GM18520 (cell line): Measurements from ENCODE around the gene ASB18.
"Not testable (repeated sequence)": the region's sequence is repeated elsewhere in the genome, so short reads cannot be mapped to it uniquely, and the experiment has no call there.

Source experiments
- ATAC-seq: cut with Tn5 transposase; IDR thresholded peaks from one replicate; pipeline ENCODE4 v1.9.1; 2021; ENCODE audit not compliant: unreplicated experiment

Gene ASB18

DNA sequence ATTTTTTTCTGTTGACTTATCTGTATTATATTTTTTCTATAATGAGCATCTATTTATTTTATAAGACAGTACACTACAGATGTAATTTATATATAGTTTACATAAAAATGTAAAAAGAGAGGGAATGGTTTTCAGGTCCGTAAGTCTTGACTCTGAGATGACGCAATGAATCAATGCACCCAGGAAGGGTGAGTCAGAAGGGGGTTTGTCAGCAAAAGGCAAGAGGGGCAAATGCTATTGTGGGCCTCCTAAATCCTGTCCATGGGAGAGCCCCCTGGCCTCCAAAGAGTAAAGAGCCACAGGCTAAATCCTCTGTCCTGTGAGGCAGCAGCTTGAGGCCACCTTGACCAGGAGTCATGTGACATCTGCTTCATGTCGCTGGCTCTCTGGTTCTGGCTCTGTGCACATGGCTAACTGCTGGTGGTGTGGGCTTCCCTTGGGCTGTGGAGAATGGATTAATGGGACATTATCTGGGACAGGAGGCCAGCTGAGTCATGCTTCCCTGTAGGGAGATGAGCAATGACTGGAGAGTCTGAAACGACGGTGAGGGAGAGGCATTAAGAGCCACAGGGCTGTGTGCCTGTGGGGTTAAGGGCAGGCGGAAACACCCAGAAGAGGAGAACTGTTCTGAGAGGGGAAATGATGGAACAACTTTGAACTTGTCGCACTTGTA, 22.8 kb upstream of the ASB18 start:
- no peak for ATAC-seq

DNA sequence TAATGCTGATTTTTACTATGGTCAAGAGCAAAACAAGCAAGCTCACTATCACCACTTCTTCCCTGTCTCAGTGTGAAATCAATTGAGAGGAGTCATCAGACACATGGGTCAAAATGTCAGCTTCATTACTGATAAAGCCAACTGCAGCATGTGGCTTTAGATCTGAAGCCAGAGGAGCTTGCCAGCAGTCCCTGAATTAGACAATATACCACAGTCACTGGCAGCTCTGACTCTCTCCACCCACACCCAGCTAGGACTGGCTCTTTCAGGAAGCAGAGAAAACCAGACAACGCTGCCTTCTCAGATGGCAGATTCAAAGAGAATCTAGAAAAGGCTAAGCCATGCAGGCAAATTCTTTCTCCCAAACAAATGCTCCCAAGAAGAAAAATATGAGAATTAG, 20.0 kb upstream of the ASB18 start:
- ATAC-seq: no peak

DNA sequence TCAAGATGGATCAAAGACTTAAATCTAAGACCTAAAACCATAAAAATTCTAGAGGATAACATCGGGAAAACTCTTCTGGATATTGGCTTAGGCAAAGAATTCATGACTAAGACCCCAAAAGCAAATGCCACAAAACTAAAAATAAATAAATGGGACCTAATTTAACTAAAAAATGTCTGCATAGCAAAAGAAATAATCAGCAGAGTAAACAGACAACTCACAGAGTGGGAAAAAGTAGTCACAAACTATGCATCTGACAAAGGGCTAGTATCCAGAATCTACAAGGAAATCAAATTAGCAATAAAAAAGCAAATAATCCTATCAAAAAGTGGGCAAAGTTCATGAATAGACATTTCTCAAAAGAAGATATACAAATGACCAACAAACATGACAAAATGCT, 18.2 kb upstream of the ASB18 start:
- no peak for ATAC-seq

DNA sequence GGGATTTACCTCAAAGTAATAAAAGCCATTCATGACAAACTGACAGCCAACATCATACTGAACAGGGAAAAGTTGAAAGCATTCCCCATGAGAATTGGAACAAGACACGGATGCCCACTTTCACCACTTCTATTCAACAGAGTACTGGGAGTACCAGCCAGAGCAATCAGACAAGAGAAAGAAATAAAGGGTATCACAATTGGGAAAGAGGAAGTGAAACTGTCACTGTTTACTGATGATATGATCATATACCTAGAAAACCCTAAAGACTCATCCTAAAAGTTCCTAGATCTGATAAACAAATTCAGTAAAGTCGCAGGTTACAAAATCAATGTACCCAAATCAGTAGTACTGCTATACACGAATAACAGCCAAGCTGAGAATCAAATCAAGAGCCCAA, 17.2 kb upstream of the ASB18 start:
- ATAC-seq: no peak

DNA sequence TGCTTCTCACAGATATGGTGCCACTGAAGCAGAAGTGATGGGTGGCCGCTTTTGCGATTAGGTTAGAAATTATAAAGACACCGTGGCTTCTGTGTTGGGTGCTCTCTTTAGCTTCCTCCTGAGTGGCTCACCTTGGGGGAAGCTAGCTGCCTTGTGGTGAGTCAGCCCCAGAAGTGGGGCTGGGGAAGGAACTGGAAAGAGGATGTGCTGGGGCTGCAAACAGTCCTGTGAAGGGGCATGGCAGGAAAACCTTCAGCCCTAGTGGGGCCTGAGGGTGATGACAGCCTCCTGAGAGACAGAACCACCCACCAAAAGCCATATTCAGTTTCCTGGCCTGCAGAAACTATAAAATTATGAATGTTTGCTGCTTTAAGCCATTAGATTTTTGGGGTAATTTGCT, 8.9 kb upstream of the ASB18 start:
- no peak for ATAC-seq

DNA sequence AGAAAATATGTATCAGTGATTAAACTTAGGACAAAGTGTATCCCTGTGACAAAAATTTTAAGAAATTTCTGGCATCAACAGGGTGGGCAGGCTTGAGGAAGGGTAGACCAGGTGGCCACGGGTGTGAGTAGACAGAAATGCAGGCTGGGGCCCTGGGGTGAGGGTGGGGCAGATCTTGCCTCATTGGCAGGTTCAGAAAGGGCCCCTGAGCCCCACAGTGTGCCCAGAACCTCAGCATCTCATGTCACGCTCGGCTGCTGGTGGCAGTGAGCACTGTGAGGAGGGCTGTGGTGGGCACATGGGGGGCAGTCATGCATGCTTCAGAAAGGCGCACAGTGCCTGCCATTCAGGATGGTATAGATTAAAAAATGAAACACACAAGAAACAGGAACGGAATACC, 7.6 kb upstream of the ASB18 start:
- ATAC-seq: no peak

DNA sequence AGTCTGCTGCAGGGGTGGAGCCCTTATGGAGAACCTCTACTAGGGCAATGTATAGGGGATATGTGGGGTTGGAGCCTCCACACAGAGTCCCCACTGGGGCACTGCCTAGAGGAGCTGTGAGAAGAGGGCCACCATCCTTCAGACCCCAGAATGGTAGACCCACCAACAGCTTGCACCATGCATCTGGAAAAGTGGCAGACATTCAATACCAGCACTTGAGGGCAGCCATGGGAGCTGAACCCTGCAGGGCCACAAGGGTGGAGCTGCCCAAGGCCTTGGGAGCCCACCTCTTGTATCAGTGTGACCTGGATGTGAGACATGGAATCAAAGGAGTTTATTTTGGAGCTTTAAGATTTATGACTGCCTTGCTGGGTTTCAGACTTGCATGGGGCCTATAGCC, 5.7 kb upstream of the ASB18 start:
- ATAC-seq: not testable (repeated sequence)

DNA sequence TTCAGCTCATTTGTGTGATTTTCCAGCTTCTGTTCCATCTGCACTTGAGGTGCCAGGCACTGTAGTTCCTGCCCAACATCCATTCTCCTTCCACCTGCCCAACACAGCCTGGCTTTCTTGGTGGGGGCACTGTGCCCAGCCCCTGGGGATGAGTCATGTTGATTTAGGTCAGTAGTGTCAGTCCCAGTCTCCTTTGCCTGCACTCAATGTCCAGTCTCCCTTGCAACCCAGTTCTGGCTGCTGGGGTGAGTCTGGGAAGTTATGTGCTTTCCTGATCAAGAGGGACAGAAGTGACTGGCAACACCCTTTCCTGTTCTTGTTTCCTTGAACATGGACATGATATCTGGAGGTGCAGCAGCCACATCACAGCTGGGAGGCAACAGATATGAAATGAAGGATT, 1.5 kb upstream of the ASB18 start:
- no peak for ATAC-seq

DNA sequence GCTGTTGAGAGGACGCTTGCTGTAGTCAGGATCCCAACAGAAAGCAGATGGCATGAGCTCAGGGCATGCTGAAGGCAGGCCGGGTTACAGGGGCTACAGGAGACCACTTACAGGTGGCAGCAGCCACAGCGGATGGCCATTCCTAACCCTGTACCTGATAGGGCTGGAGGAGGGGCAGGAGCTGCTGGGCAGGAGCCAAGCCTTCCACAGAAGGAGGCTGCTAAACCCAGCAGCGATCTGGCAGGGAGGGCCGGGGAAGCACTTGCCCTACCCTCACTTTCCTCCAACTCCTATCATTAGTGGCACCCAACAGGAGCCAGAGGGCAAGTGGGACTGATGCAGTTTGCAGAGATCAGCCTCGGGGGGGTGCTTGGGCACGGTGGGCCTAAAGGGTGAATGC, 2.0 kb downstream of the ASB18 start:
- no peak for ATAC-seq

DNA sequence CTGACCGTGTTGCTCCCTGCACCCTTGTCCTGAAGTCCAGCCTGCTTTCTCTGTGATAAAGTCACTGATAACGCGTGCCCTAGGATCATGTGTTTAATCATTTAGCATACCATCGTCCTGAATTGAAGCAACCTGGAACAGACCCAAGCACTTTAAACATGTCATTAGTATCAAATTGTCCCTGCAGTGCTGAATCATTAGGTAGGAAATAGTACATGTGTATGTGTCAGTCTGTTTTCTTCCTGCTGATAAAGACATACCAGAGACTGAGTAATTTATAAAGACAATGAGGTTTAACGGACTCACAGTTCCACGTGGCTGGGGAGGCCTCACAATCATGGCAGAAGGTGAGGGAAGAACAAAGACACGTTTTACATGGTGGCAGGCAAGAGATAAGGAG, 2.8 kb downstream of the ASB18 start:
- no peak for ATAC-seq

DNA sequence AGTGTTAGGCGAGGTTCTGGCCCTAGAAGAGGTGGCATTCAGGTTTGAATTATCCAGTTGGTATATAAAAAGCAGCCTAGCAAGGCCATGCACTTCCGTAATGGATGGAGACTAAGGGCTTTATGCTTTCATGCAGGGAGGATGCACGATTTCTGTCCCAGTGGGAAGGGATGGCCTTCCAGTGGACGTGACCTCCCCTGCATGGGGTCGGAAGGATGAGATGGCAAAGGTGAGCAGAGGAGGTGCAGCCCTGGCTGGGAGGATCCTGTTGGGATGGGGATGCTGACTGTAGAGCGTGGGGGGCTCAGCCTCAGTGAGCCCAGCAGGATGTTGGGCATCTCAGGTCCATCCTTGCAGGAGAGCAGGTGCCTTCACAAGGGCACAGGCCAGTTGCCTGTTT, 4.8 kb downstream of the ASB18 start:
- ATAC-seq: no peak

DNA sequence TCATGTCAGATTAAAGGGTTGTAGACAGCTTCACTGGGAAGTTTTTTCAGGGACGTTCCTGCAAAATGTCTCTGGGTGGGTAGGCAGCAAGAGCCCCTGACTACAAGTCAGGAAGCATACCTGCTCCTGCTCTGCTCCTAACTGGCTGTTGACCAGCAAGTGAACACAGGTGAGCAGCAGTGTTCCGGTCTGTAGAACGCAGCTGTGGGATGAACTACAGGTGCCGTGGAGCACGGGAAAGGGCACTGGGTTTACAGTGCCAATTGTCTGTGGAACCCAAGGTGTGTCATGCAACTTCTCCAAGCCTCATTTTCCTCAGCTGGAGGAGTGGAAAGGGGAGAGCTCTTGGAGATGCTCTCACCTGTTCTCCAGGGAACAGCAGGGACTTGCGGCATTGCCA, 6.6 kb downstream of the ASB18 start:
- no peak for ATAC-seq

DNA sequence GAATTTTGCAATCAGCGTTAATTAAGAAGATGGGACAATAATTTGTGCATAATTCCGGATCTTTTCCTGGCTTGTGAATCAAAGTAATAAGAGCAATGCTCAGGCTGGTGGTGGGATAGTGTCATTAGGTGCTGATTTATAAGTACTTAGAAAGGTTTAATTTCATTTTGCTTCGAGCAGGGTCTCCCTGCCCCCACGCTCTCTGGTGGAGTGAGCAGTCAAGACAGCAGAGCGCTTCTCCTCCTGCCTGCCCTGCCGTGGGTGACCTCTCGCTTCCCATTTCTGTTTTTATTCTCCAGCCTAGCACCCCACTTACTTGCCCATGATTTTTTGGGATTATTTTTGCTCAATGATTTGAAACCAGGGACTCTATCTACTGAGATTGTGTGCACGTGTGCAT, 7.1 kb downstream of the ASB18 start:
- no peak for ATAC-seq

DNA sequence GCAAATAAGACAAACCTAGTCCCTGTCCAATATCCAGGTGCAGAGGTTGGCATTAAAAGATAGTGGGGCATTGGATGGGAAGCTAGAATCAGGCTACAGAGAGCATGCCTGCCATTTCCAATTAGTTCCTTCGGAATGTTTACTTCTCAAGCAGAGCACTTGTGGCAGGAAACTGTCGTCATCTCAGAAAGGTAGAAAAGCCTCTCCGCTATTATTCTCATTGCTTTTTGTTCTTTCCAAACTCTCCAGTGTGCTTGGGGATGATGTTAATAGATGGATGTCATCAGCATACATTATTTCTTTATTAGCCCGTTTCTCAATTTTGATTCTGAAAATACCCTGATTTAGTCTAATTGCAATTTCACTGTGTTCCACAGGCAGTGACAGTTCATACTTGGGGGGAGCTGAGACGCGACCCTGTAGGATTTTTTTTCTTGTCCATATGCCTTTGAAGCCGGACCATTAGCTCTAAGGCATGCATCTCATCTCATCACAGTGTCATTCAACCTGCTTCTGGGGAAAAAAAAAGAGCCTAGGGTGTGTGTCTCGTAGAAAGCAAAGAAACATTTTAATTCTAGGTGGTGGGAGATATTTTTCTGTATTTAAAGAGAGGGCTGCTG, 7.7 kb downstream of the ASB18 start:
- no peak for ATAC-seq

DNA sequence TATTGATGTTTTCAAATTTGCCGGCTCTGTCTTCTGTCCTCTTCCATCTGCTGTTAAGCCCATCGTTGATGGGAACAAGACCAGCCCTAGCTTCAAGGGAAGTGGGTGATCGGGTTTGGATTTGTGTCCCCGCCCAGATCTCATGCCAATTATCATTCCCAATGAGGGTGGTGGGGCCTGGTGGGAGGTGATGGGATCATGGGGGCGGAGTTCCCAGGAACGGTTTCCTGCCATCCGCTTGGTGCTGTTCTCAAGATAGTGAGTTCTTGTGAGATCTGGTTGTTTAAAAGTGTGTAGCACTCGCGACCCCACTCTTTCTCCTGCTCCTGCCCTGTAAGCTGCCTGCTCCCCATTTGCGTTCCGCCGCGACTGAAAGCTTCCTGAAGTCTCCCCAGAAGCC, 9.5 kb downstream of the ASB18 start:
- no peak for ATAC-seq

DNA sequence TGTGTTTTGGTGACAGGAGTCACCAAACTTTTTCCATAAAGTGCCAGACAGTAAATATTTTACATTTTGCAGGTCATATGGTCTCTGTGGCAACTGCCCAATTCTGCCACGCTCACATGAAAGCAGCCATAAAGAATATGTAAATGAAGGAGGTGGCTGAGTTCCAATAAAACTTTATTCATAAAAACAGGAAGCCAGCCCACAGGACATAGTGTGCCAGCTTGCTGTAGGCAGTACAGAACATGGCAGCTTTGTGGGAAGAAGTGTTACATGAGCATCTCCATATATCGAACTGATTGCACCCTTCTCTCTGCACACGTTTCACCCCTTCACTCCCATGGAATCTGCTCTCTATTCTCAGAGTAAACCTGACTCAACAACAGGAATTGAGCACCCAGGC, 10.2 kb downstream of the ASB18 start:
- no peak for ATAC-seq

DNA sequence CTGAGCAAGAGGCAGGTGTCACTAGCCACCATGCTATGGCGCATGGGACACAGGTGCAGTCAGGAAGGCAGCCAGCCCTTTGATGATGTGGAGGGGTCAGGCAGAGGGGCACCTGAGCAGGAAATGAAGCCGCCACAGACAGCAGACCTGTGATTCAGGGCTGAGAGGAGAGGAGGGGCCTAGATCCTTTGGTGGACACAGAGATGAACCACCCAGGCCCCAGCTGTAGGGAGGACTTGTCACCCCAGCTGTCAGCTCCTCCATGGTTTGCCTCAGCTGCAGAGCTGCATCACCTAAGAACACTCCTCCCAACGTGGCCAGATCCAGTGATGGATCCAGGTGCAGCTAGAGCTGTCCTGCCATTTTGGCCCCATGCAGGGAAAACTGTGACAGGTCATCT, 11.6 kb downstream of the ASB18 start:
- no peak for ATAC-seq

DNA sequence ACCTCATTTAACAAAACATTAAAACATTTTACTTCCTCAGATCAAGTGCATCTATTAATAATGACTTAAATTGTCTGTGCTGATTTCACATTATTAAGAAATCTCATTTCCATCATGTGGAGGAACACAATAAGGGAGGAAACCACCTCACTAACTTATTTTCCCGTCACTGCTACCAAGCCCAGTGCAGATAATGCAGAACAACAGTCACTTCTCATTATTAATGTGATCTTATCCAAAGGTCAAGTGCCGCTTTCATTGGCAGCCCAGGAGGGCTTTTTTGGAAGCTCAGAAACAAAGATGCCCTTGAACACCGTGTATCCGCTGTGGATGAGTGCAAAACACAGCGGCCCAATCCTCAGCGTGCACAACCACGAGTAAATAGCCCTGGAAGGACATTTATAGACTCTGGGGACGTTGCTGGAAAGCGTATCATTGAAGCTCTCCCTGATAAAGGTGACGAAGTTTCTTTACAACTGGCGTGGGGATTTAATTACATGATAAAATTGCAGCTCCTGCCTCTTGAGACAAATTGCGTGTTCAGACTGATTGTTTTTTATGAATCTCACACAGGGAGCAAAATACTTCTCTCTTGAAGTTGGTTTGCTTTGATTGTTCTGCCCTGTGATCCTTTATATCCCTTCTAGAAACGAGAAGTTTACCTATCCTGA, 13.2 kb downstream of the ASB18 start:
- ATAC-seq: no peak

DNA sequence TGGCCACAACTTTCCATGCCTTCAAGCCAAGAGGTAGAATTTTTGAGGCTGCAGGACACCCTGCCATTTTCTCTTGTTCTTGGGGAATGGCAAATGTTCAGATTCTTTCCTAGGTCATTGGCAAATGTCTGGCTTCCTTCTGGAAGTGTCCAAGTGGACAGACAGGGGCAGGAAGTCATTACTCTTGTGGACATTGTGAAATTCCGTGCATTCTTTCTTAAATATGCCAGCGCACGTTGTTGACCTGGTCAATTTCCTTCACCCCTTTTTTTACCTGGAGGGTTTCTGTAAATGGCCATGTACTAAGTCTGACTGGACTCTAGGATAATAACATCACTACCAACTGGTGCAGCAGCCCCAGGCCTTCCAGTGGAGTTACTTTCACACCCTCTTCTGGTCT, 13.9 kb downstream of the ASB18 start:
- ATAC-seq: no peak

DNA sequence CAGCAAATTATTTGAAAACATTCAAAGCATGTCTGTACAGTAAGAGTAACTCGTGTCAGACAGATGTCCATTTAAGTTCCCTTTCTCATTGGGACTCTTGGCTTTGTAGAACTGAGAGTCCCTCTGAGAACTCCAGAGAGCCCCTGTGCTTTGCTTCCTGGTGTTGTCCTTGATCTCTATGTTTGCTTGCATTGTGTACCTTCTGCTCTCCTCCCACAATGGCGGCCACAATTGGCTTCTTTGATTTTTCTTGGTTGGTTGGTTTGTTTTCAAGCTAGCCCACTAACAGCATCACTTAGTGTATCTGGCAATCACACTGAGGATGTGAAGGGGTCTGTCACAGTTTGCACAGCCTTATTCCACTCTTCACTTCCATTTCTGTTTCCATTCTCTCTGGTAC, 15.1 kb downstream of the ASB18 start:
- ATAC-seq: no peak

DNA sequence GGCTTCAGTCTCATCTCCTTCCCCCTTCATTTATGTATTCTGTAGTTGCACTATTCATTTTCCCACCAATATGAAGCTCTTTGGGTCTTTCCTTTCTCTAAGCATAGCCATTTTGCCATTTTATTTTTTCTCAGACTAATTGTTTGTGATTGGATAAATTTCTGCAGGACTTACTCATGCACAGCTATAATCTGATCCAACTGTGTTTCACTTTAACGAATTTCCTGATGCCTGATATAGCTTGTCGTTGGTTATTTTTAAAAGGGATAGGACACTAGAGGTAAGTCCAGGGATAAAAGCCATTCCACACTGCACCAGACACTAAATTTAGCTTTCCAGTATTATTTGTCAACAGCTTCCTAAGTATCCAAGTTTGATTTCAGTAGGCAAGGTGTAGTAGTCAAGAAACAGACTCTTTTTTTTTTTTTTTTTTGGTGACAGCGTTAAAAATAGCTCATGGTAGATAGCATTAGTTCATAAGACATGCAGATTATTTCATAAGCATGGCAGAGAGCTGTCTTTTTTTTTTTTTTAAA, 17.4 kb downstream of the ASB18 start:
- no peak for ATAC-seq

DNA sequence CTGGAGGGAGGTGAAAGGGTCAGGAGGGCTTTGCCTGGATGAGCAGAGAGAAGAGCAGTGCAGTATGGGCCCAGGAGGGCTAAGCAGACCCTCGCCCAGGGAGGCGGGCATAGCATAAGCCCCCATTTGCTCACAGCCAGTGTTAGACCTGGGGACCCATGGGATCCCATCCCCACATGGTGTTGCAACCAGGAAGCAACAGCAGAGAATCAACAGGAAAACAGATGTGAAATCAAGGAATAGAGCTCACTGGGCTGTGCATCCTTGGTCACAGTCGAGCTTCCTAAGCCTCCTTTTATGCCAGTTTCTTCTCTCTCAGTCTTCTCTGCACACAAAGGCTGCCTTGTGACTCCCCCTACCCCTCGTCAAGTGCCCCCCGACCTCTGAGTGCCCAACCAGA, 19.9 kb downstream of the ASB18 start:
- ATAC-seq: no peak
